ENCODE measurements around the gene FBXL17.

- no peak for TF ChIP-seq CTCF (IDR thresholded peaks at IDR 0.05)
- no peak for TF ChIP-seq POLR2AphosphoS5 (IDR thresholded peaks at IDR 0.05)
- no peak for TF ChIP-seq POLR2A (IDR thresholded peaks at IDR 0.05)
Observed at GRCh38 chr5:108312258-108312657, 69.6 kb downstream of the FBXL17 start.

Data from breast epithelium (tissue), 3 donors.